HG03571 (cell line): ENCODE results near the gene MYPN.
A peak's percentile ranks its signal among the peaks of the same experiment; 100 is the strongest.
"Not testable (repeated sequence)": the region's sequence is repeated elsewhere in the genome, so short reads cannot be mapped to it uniquely, and the experiment has no call there.

Experiments
- ATAC-seq: cut with Tn5 transposase; IDR thresholded peaks from one replicate; pipeline ENCODE4 v1.9.1; 2021; ENCODE audit not compliant: unreplicated experiment

MYPN gene

DNA sequence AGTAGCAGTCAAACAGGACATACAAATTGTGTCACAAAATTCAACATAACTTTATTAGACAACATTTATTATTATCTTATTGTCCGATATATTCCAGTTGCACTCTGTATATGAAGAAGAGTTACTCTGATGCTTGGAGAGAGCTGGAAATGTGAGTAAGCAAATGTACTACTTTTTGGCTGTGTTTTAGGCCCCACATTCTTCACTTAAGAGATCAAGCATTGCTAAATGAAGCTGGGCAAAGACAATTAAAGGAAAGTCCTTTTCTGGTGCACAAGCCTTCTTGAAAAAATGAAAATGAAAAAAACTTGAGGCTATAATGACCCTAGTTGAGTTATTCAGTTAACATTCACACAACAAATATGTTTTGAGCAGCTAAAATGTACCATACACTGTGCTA is 26.1 kb downstream of the MYPN start:
- ATAC-seq = no peak

DNA sequence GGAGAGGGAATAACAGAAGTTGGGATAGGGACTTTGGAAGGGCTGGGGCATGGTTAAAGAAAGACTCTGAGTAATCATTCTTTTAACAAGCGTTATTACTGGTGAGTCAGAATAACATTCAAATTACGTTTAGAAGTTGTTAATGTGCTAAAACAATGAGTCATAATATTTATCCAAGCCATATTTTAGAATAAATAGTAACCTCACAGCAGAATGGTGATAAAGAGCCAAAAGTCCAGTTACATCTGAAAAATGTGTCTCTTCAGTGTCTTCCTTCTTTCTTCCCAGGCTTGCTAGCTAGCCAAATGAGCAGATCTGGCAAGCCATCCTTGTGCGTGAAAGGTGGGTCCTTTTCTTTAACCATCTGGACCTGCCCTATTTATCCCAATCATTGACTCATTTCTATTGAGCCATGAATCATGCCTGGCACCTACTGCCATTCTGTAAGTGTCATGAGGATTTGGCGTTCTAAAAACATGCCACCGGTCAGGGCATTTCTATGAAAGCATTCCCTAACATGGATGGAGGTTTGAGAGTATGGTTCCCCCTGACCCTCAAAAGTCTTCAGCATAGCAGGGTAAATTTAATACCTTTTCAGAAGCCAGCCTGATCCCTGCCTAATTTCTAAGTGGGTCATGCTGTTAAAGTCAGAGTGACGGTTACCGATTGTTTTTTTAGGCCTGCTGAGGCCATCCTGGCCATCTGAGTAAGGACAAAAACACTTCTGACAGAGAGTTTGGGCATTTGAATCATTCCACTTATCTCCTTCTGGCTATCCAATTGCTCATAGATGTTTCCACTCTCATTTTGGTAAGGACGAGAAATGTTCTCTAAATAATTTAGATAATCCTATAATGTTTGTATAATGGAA is 26.9 kb downstream of the MYPN start:
- ATAC-seq = no peak

DNA sequence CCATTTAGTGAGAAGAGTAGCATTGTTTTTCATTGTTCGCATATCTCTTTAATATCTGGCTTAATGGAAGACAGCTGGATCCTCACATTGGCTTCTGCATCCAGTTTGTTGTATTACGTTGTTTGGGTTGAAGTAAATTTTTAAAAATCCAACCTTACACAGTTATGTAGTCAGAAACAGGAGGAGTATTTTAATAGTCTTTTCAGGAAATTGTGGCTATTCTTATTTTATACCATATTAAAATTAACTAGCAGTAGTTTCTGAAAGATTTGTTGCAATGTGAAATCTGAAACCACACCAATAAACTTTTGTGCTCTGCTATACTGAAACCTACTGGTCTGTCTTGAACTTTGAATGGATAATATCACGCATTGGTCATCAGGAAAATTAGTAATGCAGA is 27.9 kb downstream of the MYPN start:
- ATAC-seq = no peak

DNA sequence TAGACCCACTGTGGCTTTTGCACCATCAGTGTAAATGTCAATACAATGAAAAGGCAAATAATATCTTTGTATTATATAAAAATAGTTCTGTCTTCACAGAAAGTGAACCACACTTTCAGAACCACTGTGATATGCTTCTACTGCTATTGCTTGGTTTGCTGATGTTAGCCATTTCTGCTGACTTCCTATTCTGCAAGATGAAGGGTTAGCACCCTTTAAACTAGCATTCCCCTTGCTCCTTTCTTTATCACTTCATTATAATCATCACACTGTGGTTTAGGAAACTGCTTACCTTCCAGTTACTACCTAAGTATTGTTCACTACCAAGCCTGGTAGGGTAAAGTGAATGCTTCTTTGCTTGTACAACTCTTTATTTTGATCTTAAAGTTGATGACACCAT is 29.2 kb downstream of the MYPN start:
- ATAC-seq = no peak

DNA sequence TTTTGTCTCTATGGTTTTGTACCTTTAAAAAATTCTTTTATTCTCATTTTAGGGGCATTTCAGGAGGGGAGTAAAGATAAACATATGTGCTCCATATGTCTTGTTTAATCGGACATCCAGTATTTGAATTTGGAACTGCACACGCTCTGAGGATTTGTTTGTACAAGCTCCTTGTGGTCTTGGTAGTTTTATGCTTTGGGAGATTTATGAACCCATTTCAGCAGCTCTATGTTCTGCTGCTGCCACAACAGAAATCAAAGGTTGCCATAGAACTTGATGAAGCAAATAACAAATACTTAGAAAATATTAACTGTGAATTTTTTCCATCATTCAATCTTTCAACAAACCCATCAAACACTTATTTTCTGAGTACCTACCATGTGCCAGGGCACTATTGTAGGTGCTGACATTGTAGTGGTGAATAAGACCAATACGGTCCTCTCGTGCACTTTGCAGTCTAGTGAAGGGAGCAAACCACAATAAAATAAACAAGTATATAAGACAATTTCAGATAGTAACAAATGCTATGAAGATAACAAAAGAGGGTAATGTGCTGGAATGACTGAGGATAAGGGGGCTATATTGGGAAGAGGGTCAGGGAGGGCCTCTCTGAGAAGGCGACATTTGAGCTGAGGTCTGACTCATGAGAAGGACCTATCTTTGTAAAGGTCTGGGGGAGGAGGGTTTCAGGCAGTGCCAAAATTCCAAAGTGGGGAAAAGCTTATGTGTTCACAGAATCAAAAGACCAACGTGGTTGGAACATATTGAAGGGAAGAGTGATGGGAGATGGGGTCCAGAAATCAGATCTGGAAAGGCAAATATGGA is 30.4 kb downstream of the MYPN start:
- no peak for ATAC-seq

DNA sequence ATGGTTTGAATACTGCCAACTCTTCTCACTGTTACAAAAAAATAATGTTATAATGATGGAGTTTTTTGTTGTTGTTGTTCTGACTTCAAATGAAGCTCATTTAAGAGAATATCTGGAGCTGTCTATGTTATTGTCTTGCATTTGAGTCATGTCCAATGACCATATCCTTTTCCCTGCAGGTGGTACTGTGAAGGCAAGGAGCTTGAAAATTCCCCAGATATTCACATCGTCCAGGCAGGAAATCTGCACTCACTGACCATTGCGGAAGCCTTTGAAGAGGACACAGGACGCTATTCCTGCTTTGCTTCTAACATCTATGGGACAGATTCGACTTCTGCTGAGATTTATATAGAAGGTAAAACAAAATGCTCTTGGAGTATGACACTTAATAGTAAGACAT is 33.5 kb downstream of the MYPN start:
- no peak for ATAC-seq

DNA sequence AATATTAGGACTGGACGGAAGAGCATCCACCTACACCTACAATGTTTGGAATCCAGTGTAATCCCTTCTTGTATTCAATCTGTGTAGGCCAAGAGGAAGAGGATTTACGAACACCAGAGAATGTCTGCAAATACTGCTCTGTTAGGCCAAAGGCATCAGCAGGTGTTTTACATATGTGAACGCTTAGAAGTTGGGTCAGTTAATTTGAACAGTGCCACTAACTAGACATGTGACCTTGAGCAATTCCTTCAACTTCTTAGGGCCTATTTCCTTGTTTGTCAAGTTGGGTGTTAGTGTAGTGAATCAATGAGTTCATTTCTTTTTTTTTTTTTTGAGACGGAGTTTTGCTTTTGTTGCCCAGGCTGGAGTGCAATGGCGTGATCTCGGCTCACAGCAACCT is 35.4 kb downstream of the MYPN start:
- no peak for ATAC-seq

DNA sequence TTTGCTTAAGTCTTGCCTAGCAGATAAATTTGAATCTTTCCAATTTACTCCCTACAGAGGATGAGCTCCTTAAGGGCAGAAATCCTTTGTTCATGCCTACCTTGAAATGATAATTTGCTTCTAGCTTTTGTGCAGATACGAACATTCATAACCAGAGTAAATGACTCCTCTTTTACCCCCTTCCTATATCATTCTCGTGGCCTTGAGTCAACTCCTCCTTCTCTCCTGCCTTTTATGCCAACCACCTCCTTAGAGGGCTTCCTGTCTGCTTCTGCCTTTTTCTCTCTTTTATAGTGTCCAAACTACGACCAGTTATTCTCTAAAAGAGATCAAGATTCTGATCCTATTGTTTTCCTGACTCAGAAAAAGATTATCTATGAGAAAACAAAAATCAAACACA is 36.4 kb downstream of the MYPN start:
- no peak for ATAC-seq

DNA sequence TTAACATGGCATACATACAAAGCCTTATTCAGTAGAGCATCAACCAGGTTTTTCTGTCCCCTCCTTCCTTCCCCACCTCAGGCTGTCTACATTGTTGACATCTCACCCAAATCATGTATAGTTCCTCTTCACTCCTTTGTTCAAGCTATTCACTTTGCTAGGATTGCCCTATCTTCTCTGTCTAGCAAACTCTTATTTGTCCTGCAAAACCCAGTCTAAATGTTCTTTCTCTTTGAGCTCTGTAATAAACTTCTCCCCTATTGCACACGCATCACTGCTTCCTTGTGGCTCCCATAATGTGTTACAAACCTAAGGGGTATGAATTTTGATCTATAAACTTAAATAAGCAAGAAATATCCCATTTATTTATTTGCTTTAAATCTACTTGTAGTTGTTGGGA is 36.8 kb downstream of the MYPN start:
- no peak for ATAC-seq

DNA sequence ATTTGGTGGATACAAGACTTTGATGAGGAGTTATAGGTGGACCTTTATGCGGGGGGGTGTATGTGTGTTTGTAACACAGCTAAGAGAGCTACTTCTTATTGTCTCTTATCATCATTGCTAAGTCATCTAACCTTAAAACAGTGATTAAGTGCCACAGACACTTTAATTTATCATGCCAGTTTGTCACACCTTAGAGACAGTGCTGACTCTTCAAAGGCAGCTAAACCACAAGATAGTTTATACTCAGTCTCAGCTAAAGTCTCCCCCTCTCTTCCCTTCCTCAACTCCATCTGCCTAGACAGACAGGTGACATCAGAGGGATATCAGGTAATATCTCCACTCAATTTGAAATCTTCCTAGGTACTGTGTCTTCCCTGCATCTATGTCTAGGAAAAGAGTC is 42.2 kb downstream of the MYPN start:
- no peak for ATAC-seq

DNA sequence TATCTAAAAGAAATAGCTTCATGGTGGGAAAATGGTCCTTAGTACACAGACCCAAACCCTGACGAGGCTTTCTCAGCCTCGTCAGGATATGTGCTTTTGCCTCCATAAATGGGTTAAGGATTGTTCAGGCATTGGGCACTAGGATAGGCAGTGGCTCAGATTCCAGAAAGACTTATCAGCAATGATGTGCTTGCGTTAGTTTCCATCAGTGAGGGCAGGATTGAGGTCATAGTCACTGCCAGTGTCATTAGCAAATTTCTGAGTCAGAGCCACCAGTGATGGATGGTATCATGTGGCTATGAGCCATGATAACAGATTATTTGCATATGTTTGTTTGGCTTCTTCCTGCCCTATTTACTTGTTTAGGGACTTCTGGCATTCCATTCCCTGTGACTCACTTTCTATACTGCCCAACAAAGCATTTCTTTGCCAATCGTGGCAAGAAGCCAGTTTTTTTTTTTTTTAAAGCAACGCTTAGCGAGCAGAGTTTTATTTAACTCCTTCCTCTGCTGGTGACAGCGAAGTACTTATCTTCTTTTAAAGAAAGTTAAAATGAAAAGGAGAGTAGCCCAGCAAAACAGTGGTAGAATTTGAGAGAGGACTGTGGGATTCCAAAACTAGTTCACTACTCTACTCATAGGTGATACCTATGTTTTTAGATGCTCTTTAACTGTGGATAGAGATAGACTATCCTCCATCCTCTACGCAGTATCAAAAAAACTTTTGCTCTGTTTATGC is 44.4 kb downstream of the MYPN start:
- ATAC-seq = no peak

DNA sequence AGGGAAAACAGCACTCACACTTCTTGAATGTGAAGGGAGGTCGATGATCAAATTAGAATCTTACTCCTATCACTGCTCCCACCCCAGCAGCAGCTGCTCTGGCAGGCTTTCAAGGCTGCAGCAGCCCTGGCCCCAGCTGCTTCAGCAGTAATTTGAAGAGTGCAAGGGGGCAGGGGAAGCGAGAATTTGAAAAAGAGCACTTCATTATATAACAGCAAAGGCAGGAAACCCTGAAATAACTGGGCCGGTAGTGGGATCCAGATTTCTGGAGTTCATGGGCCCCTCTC is 44.9 kb downstream of the MYPN start:
- no peak for ATAC-seq

DNA sequence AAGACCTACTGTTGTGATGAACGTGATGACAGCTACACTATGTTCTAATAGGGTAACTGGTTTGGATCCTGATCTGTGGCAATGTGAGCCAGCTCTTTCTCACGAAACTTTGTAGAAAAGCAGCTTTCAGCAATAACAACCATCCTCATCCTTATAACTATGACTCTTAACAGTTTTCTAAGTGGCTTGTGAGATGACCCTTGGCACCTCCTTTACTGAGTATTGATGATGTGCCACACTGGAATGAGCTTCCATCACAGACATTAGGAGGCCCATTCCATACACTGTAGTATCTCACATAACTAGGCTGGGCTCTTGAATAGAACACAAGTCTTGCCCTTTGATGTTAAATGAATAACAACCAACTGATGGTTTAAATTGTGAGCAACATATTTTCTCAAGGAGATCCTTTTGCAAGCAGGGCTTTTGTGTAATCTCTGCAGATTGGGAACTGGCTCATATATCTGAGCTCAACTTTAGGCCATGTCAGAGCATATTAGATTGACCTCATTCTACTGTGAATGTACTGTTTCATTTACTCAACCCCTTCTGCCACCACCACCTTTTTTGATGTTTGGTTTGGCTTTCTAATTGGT is 46.4 kb downstream of the MYPN start:
- ATAC-seq = no peak

DNA sequence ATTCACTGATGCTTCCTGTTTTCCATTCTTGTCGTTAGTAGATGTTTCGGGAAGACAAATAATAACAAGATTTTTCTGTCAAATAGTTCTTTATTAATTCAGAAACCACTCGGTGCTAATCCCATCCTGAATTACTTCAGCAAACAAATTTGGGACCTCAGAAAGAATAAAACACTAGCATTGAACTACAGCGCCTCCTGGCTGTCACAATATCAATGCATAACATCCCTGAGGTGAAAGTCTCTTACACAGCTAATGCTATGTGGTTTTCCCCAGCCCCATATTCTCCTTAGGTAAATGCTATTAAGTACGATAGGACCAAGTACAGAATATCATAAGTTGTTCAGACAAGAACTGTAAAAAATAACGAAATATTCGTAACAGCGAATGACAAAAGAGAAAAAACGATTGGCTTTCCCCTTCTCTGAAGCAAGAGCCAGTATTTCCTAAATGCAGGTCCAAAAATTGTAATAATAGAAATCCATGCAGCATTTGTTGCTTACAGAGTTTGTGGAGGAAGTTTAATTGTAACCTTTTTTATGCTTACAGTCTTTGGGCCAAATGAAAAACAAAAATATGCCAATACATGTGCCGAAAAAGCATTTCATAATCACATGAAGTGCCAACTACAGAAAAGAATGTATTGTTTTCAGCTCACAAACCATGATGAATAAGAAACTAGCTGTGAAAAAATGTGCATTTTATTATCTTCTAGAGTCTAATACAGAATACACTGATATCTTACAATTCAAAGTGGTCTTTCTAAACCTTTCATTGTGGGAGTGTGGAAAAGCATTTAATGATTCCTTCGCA is 47.3 kb downstream of the MYPN start:
- ATAC-seq = no peak

DNA sequence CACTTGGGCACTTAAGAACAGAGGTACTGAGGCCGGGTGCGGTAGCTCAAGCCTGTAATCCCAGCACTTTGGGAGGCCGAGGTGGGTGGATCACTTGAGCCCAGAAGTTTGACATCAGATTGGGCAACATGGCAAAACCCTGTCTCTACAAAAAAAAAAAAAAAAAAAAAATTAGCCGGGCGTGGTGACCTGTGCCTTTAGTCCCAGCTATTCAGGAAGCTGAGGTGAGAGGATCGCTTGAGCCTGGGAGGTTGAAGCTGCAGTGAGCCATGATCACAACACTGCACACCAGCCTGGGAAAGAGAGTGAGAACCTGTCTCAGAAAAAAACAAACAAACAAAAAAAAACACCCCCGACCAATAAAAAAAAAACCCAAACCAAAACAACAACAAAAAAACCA is 48.2 kb downstream of the MYPN start:
- not testable (repeated sequence) for ATAC-seq

DNA sequence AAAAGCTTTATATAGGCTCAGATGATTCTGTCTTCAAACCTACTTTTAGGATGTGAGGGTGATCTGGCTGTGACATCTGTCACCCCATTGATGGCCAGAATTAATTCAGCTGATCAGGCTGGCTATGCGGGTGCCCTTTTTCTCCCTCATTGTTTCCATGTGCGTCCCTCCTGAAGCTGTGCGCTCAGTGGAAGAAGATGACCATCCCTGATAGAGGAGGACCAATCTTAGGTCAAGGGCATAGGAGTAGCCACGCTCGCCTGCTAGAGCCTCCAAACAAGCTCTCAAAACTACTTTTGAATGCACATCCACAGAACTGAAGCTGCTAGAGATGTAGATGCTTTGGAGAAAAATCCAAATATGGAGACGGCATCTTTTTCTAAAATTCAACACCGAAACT is 48.7 kb downstream of the MYPN start:
- ATAC-seq = no peak

DNA sequence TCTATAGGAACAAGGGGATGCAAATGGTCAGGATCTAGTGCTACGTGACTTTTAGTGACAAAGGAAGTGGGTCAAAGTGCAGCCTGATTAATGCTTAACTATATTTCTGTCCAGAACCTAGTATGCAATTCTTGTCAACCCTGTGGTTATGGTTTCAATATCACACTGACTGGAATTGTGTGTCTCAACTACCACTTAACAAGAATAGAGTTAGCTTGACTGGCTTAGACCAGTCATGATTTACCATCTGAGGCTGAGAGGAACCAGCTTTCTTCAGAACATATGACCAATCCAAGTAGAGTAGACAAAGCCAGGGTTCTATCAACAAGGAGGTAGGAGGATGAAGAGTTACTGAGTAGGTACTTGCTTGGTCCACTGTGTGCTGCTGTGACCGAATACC is 54.4 kb downstream of the MYPN start:
- ATAC-seq = peak; percentile 97

DNA sequence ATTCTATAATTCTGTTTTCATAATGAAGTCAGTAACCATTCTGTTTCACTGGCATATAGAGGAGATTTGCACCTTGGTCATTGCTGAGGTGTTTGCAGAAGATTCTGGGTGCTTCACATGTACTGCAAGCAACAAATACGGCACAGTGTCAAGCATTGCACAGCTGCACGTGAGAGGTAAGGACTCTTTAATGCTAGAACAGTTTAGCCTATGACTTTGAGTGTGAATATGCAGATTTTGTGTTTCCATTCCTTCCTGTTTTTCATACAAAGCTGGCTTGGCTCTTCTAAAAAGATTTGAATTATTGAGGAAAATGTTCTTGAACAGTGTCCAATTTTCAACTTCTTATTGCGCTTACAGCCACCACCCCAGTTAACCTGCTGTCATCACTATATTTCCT is 56.4 kb downstream of the MYPN start:
- no peak for ATAC-seq

DNA sequence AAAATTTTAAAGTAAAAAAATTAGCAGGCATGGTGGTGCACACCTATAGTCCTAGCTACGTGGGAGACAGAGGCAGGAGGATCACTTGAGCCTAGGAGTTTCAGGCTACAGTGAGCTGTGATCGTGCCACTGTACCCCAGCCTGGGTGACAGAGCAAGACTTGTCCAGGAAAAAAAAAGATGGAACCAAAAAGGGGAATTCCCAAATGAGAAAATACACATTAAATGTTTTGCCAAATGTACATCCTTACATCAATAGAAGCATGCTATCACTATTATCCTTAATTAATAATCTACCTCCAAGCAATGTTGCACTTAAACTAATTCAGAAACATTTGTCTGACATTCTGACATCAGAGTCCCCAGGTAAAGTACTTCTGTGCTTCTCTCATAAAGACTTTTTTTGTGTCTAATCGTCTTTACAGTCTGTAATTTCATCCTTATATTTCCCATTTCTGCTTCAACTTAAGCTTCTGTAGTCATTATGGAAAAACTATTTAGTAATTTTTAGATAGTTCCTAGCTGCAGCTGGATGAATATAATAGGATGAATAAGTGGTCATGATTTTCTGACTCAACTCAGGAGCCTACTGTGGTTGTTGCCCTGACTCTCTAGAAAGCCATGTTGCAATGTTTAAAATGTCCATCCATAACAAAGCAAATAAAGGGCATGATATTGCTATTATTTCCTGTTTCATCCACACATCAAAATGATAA is 57.7 kb downstream of the MYPN start:
- no peak for ATAC-seq

DNA sequence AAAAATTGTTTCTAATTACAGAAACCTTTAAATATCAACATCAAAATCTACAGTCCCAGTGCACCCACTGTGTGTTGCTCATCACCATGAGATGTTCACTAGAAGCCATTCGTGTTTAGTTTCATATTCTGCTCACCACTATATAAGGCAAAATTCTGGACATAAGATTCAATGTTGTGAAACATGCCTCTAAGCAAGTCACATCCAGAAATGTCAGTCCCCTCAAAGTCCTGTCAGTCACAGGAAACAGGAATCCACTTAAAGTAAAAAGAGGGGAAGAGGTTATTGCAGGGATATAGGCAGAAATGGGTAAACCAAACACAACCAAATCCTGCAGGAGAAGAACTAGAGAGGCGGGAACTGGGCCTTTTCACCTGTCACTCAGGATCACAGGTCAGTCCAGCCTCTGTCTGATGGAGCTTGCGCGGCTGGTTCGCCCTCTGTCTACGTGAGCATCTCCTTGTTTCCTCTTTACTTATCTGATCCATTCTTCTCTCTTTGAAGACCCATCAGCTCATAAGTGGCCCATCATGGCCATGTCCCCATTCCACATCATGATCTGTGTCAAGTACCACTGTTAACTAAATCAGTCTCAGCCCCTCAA is 58.4 kb downstream of the MYPN start:
- no peak for ATAC-seq
